SK-N-MC (cell line): Measurements from ENCODE around the gene CACNG1.

Source experiments
- DNase-seq: peaks from one replicate; pipeline ENCODE4 v3.0.0-alpha.2; 2011; ENCODE audit warnings: low read depth, low spot score
- H3K27ac ChIP-seq: fragments of 200-600 bp; sonication (generic); 2 replicates; pipeline ENCODE4 v1.5.1; 2016; ENCODE audit warnings: mixed run types
- H3K36me3 ChIP-seq: fragments of 200-600 bp; sonication (generic); 2 replicates; pipeline ENCODE4 v1.6.1; 2017; ENCODE audit warnings: antibody characterized with exemption, low read length, mixed read lengths; ENCODE audit not compliant: insufficient read depth
- H3K4me3 ChIP-seq: fragments of 200-600 bp; sonication (generic); 2 replicates; pipeline ENCODE4 v1.5.1; 2016
- H3K9ac ChIP-seq: fragments of 200-600 bp; sonication (generic); 2 replicates; pipeline ENCODE4 v1.8.0; 2017; ENCODE audit warnings: mixed run types, mixed read lengths; ENCODE audit not compliant: insufficient read length
- H3K9me3 ChIP-seq: fragments of 200-600 bp; sonication (generic); 2 replicates; pipeline ENCODE4 v1.6.1; 2017; ENCODE audit warnings: low read depth, mild to moderate bottlenecking, antibody characterized with exemption, low read length, moderate library complexity, mixed read lengths
- EZH2 ChIP-seq: fragments of 200-600 bp; sonication (generic); IDR thresholded peaks from one replicate; pipeline ENCODE4 v1.6.1; 2017; ENCODE audit warnings: antibody characterized with exemption
- FOXP2 ChIP-seq: optimal IDR thresholded peaks from 2 replicates; pipeline ENCODE3; 2011; ENCODE audit warnings: mild to moderate bottlenecking, moderate library complexity; ENCODE audit not compliant: insufficient read depth; ENCODE audit errors: extremely low read length, control extremely low read depth
- POLR2AphosphoS5 ChIP-seq: IDR thresholded peaks from 2 replicates; pipeline ENCODE4 v1.6.1; 2012; ENCODE audit warnings: mild to moderate bottlenecking, low read depth, low read length, borderline replicate concordance

The CACNG1 gene

DNA sequence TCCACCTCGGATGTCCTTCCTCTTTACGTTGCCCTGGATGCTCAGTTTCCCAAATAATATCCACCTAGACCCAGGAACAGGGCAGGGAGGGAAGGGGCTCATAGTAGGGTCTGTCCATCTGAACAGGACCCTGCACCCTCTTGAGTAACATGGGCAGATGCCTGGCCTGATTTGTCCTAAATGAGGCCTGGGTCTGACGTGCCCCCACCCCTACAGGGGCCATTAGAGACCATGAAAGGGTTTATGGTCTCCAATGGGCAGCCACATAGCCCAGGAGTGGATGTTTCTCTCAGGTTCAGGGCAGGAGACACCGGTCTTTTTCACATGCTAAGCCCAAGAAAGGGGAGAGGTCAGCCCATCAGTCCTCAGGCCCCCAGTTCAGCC, 6.8 kb downstream of the CACNG1 start:
- no peak overlapping the region for H3K27ac ChIP-seq
- H3K9ac ChIP-seq = no peak overlapping the region
- peaks cover 8% of the 10 kb centered on the region; the same call in 1 of the 2 replicates for H3K9me3 ChIP-seq
- no peak for DNase-seq
- H3K4me3 ChIP-seq = no peak overlapping the region
- TF ChIP-seq POLR2AphosphoS5 = no peak
- no peak for TF ChIP-seq FOXP2
- no peak for TF ChIP-seq EZH2
- H3K36me3 ChIP-seq = no peaks in the 10 kb centered on the region

- Histone ChIP-seq H3K36me3 (no peaks in the 10 kb centered on the region), H3K9ac (no peak overlapping the region), H3K9me3 (peaks cover 8% of the 10 kb centered on the region; the same call in 1 of the 2 replicates), H3K27ac (no peak overlapping the region), H3K4me3 (no peak overlapping the region)
- no peak for DNase-seq
- no peak for TF ChIP-seq POLR2AphosphoS5
- no peak for TF ChIP-seq FOXP2
- no peak for TF ChIP-seq EZH2
Observed at GRCh38 chr17:67051837-67052236, 7.5 kb downstream of the CACNG1 start.

DNA sequence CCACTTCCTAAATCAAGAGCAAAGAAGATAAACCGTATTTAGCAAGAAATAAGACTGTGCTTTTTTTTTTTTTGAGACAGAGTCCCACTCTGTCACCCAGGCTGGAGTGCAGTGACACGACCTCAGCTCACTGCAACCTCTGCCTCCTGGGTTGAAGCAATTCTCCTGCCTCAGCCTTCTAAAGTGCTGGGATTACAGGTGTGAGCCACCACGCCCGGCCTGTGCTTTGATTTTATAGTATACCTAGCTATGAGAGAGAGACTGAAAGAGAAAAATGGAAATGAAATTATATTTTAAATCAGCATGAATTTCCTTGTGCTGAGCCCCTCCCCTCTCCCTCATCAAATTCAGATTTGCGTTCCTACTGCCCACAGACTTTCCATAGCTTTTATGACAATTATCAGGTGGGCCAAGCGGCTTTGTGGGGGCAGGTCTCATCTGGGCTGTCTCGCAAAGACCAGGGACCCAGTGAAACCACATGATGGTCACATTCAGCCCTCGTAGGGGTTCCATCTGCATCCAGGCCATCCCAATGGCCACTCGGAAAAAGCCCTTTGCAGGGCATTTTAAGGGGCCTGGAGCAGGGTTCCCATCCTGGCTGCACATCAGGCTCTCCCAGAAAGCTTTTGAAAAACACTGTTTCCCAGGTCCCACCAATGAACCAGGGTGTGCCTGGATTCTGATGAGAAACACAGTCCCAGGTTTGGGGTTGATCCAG, 8.5 kb downstream of the CACNG1 start:
- no peak overlapping the region for H3K4me3 ChIP-seq
- H3K27ac ChIP-seq = no peak overlapping the region
- H3K9ac ChIP-seq = no peak overlapping the region
- H3K36me3 ChIP-seq = no peaks in the 10 kb centered on the region
- TF ChIP-seq EZH2 (no peak), POLR2AphosphoS5 (no peak), FOXP2 (no peak)
- DNase-seq = no peak
- H3K9me3 ChIP-seq = peaks cover 8% of the 10 kb centered on the region; the same call in 1 of the 2 replicates

DNA sequence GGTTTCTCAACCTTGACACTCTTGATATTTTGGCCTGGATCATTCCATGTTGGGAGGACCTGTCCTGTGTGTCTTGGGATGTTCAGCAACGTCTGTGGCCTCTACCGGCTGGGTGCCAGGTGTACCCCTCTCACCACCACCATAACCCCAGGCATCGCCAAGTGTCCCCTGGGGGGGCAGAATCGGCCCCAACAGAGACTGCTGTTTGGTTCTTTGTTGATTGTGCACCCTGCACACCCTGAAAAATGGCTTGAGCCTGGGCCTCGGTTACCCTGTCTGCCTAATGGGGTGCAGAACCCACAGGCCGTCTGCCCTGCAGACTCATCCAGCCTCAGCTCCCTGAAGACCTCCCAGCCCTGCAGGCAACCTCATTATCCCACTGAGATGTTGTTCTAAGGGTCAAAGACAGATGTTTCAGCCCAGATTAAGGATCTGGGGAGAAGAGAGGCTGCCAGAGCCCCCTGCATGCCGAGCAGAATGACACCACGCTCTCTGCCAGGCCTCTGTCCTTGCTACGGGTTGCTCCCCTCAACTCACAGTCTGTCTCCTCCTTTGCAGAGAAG, 9.2 kb downstream of the CACNG1 start:
- H3K27ac ChIP-seq = no peak overlapping the region
- H3K9ac ChIP-seq = no peak overlapping the region
- peaks cover 8% of the 10 kb centered on the region; the same call in 1 of the 2 replicates for H3K9me3 ChIP-seq
- no peak overlapping the region for H3K4me3 ChIP-seq
- no peak for DNase-seq
- TF ChIP-seq EZH2 (no peak), POLR2AphosphoS5 (no peak), FOXP2 (no peak)
- H3K36me3 ChIP-seq = no peaks in the 10 kb centered on the region

DNA sequence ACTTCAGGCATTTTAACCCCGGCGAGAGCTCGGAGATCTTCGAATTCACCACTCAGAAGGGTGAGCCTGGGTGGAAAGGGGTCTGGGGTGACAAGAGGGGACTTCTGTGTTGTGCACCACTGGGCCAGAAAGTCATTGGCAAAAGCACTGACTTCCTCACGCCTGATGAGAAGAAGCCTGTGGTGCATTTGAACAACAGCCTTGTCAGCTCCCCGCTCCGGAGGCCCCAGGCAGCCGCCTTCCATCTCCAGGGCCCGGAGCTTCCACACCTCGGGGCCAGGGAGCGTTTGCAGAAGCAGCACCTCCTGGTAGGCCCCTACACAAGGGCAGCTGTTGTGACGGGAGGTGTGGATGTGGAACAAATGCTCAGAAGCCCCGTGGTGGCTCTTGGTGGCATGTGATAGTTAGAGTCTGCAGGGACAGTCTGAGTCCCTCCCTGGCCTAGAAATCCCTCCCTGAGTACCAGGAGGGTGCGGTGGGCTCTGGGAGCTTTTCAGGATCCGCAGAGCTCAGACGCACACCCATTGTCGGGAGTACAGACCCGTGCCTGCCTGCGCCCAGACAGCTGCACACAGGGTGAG, 9.7 kb downstream of the CACNG1 start:
- Histone ChIP-seq H3K9ac (no peak overlapping the region), H3K9me3 (peaks cover 2% of the 10 kb centered on the region; the same call in 1 of the 2 replicates), H3K27ac (no peak overlapping the region), H3K36me3 (no peaks in the 10 kb centered on the region), H3K4me3 (no peak overlapping the region)
- TF ChIP-seq POLR2AphosphoS5 (no peak), EZH2 (no peak), FOXP2 (no peak)
- DNase-seq = no peak

DNA sequence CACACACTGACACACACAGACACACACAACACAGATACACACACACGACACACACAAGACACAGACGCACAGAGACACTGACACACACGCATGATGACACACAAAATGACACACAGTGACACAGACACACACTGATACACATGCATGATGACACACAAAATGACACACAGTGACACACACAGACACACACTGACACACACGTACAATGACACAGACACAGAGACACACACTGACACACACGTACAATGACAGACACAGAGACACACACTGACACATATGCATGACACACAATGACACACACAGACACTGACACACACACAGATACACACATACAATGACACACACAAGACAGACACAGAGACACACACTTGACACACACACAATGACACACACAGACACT, 10.3 kb downstream of the CACNG1 start:
- H3K36me3 ChIP-seq = no peaks in the 10 kb centered on the region
- DNase-seq = no peak
- no peak overlapping the region for H3K9ac ChIP-seq
- no peaks in the 10 kb centered on the region for H3K9me3 ChIP-seq
- H3K27ac ChIP-seq = no peak overlapping the region
- H3K4me3 ChIP-seq = no peak overlapping the region
- no peak for TF ChIP-seq POLR2AphosphoS5
- TF ChIP-seq FOXP2 = no peak
- no peak for TF ChIP-seq EZH2

DNA sequence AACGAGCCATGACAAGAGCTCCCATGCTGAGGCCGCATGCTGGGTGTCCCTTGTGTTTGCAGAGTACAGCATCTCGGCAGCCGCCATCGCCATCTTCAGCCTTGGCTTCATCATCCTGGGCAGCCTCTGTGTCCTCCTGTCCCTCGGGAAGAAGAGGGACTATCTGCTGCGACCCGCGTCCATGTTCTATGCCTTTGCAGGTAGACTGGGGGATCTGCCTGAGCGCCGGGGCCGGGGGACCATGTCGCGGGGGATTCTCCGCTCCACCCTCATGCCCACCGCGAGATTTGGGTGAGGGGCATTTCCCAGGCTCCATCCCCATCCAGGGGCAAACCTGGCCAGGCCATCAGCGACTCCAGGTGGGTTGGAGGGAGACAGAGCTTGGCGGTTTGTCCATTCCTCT, 10.7 kb downstream of the CACNG1 start:
- Histone ChIP-seq H3K9me3 (no peaks in the 10 kb centered on the region), H3K27ac (no peak overlapping the region), H3K36me3 (no peaks in the 10 kb centered on the region), H3K4me3 (no peak overlapping the region), H3K9ac (no peak overlapping the region)
- DNase-seq = no peak
- TF ChIP-seq EZH2 (no peak), FOXP2 (no peak), POLR2AphosphoS5 (no peak)

- DNase-seq = no peak
- H3K9ac ChIP-seq = no peak overlapping the region
- no peaks in the 10 kb centered on the region for H3K9me3 ChIP-seq
- H3K4me3 ChIP-seq = no peak overlapping the region
- no peak overlapping the region for H3K27ac ChIP-seq
- TF ChIP-seq EZH2 (no peak), POLR2AphosphoS5 (no peak), FOXP2 (no peak)
- H3K36me3 ChIP-seq = no peaks in the 10 kb centered on the region
Observed at GRCh38 chr17:67055811-67056745, 11.7 kb downstream of the CACNG1 start.
